M059J (cell line): ENCODE results near the gene NFE2L1. TPM values are rescaled to one million over a fixed set of nuclear protein-coding genes. Genes with fewer than 3 reads are reported as not detected.
"Not testable (repeated sequence)": the region's sequence is repeated elsewhere in the genome, so short reads cannot be mapped to it uniquely, and the experiment has no call there.

Experiments used
- DNase-seq: peaks from one replicate; pipeline ENCODE4 v3.0.0-alpha.2; 2012; ENCODE audit warnings: low read depth
- total RNA-seq: library from RNA; depleted of rRNA; stranded (reverse); fragments of >200 nt; shearing (Covaris generic); gene quantifications from 2 replicates; pipeline ENCODE4 v1.2.3, GENCODE V29; 2014; rRNA removed

NFE2L1 gene, protein sequence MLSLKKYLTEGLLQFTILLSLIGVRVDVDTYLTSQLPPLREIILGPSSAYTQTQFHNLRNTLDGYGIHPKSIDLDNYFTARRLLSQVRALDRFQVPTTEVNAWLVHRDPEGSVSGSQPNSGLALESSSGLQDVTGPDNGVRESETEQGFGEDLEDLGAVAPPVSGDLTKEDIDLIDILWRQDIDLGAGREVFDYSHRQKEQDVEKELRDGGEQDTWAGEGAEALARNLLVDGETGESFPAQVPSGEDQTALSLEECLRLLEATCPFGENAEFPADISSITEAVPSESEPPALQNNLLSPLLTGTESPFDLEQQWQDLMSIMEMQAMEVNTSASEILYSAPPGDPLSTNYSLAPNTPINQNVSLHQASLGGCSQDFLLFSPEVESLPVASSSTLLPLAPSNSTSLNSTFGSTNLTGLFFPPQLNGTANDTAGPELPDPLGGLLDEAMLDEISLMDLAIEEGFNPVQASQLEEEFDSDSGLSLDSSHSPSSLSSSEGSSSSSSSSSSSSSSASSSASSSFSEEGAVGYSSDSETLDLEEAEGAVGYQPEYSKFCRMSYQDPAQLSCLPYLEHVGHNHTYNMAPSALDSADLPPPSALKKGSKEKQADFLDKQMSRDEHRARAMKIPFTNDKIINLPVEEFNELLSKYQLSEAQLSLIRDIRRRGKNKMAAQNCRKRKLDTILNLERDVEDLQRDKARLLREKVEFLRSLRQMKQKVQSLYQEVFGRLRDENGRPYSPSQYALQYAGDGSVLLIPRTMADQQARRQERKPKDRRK
- total RNA-seq: 44.3 and 68.7 TPM in 2 replicates

DNA sequence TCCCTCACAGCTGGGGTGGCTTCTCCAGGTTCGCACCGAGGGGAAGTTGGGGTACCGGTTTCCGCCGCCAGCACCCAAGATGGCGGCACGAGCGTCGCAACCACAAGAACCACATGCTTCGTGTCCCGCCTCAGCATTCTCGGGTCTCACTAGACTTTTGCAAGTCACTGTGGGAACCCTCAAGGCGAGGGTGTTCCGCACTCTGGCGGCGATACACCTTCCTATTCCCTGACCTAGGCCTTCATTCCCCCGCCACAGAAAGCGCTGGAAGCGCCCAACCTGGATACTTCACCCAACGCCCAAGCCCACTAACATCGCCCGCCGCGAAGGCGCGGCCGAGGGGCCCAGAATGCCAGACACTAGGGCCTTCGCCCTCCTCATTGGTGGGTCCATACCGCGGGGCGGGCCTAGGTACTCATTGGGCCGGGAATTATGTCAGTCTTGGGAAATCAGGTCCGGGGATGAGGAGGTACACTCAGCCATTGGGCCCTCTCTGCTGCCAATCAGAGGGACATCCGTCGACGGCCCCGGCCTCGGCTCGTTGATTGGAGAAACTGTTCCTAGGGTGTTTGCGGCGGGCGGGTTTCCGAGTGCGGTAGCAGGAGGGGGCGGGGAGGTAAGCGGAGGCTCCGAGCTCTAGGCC lies at the start of gene NFE2L1:
Gene NFE2L1, plus strand, starts transcription at position 619 of the 643 bp plus-strand sequence. CDS start 2,760 bp downstream, outside the sequence.
- DNase-seq: peak; percentile 100

DNA sequence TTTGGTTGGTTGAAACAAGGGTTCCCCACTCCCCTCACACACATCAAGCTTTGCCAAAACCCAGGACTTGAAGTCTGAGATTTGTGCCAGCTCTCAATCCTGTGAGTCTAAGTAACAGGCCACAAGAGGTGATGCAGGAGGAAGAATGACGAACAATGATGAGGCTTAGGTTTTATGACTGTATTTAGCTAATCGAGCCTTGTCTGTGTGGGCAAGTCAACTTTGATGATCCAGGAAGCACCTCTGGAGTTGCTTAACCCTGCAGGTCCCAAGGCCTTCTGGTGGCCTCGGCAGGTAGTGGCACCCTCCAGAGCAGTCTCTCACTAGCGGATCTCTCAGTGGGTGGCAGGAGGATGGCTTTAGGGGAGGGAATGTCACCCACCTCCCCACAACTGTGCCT lies 48.6 kb upstream of the NFE2L1 start:
- DNase-seq: peak; percentile 78

DNA sequence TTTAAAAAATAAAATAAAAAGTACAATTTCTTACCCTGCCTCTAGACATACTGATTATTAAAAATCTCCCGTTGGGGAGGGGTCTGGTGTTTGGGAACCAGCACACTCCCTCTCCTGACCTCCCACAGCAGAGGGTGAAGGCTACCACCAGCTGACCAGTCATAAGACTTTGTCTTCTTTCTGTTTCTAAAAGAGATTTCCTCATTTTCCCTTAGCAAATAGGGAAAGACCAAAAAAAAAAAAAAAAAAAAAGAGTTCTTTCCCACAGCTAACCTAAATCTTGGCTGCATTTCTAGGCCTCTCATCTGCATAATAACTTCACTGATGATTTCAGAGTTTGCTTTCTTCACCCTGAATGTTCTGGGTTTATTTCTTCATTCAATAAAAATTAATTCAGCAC lies 47.0 kb upstream of the NFE2L1 start:
- no peak for DNase-seq

DNA sequence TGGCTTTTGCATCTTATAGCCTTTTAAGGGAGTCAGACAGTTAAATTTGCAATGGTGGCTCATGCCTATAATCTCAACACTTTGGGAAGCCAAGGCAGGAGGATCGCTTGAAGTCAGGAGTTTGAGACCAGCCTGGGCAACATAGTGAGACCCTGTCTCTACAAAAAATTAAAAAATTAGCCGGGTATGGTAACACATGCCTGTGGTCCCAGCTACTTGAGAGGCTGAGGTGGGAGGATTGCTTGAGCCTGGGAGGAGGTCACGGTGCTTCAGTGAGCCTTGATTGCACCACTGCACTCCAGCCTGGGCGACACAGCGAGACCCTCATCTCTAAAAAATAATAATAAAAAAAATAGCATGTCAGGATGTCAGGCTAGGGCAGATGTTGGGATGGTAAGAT lies 46.5 kb upstream of the NFE2L1 start:
- not testable (repeated sequence) for DNase-seq

DNA sequence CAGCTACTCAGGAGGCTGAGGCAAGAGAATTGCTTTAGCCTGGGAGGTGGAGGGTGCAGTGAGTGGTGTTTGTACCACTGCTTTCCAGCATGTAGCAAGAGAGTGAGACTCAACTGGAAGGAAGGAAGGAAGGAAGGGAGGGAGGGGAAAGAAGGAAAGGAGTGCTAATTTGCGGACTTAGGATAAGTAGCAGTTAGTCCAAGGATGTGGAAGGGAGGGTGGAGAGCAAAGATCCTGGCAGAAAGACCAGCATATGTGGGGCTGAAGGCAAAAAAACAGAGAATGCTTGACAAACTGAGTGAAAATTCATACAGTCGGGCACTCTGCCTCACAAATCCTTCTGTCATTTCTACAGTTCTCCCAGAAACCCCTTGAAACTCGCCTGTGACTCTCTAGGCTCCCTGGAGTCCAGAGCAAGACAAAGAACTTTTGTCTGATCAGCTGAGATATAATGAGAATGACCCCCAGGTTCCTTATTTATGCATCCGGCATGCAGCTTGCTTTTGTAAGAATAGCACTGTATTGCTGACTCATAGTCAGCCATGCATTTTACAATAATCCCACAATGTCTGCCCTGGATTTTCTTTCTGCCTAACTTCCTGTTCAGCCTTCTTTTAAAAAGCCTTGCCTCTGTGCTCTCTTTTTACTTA lies 45.8 kb upstream of the NFE2L1 start:
- DNase-seq: peak; percentile 92

DNA sequence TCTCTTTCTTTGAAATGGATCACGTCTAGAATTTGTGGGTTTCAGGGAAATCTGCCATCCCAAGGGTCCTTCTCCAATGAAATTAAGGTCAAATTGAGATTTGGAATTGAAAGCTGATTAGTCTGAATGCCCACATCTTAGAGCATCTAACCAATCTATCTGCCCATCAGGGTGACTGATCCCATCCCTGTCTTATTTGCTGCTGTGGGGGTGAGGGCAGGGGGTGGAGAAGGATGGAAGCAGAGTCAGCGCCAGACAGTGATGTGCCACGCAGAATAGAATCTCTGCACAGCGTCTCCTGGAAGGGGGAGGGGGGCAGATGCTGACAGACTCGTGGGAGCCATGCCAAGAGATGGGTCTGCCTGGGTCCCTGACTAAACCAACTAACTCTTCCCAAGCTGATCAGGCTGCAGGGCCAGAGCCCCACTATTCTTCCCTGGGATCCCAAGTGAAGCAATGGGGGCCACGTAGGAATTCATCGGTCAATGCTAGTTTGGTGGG lies 45.2 kb upstream of the NFE2L1 start:
- peak; percentile 65 for DNase-seq

DNA sequence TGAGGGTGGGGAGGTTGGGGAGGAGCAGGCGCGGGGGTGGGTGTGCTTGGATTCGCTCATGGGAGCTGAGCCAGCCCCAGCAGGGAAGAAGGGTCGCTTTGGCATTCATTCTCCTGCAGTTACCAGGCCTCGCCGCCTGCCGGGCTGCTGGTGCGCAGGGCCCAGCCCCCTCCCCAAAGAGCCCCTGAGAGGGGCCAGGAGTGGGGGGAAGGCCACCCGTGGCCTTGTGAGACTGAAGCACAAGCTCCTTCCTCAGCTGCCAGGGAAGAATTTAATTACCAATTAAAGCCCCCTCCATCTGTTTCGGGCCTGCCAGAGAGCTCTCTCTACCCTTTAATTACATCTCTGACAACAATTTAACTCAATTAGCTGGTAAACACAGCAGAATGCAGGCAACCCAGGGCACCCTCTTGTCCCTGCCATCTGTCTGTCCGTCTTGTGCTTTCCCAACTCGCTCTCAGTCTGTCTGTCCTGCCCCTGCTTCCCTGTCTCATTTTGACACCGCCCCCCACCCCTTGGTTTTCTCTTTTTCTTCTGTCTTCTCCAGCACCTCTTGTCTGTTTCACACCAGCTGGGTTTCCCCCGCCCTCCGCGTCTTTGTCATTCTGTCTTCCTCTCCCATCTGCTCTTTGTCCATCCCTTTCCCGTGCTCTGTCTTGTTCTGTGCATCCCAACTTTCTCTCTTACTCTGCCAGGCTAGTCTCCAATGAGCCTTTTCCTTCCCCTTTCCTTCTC lies 44.6 kb upstream of the NFE2L1 start:
- DNase-seq: no peak

DNA sequence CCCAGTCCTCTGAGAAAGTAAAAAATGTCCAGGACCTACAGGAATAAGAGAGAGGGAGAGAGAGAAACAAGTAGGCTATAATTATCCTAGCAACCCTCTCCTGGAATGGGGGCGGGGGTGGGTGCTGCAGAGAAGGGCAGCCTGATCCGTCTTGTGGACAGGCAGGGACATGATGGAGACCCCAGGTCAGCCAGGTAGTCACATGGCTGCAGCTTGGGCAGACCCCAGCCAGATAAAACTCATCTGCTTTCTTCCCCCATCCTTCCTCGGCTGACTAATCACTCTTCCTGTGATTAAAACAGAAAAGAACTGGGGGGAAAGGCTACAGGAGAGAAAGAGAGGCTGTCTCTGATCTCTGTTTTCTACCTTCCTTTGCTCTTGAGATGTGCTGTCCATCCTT lies 43.2 kb upstream of the NFE2L1 start:
- DNase-seq: no peak

DNA sequence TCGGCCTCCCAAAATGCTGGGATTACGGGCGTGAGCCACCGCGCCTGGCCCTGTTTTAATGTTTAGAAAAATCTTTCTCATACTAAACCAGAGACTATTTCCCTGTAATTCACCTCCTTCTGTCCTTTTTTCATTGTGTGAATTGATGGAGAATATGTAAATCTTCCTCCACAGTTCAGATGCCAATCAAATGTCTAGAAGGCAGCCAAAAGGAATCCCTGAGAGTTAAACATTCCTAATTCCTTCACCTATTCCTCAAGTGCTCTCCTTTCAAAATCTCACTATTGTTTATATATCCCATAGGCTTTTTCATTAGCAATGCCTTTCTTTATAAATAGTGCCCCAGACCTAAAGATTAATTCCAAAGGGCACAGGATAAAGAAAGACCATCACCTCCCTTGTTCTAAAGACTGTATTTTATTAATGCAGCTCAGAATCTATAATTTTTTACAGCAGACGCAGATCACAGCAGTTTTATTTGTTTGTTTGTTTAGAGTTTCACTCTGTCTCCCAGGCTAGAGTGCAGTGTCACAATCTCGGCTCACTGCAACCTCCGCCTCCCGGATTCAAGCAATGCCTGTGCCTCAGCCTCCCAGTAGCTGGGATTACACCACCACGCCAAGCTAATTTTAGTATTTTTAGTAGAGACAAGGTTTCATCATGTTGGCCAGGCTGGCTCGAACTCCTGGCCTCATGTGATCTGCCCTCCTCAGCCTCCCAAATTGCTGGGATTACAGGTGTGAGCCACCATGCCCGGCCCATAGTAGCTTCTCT lies 41.0 kb upstream of the NFE2L1 start:
- no peak for DNase-seq

DNA sequence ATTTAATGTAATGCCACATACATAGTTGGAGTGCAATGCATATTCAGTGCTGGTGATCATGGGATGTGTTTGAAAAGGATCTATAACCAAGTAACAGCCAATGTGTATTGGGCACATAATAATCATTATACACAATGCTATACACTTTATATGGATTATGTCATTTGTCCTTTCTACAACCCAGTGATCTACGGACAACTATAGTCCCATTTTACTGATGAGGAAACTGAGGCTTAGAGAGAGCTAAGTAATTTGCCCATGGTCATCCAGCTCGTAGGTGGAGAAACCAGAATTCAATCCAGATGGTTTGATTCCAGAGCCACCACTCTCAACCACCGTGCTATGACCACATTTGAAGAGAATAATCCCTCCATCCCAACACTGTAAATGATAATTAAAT lies 38.0 kb upstream of the NFE2L1 start:
- DNase-seq: no peak

DNA sequence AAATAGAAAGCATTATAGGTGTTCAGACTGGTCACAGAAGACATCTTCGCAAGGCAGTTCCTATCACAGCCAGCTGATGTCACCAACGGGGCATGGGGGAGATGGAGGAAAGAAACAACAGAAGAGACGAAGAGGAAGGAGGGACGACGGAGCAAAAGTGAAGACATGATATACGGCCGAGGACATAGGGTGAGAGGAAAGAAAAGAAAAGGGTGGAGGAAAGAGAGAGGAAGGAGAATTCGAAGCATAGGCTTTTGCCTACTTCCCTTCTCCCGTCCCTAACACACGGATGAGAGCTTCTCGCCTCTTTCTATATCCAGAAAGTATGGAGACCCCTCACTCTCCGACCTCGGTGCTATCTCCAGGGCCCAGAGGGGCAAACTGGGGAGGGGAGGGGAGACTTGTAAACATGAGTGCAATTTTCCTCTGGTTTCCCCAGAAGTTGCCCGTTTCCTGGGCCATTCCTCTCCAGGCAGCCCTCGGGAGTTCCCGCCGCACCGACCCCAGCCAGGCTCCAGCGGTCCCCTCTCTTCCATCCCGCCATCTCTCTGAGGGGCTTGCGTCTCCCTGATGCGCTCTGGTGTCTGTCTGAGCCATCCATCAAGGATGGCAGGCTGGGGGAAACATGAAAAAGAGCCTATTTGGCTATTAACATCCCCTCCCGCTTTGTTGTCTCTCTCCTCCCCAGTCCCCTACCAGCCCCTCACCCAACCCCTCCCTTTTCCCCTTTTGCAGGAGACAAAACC lies 36.6 kb upstream of the NFE2L1 start:
- DNase-seq: peak; percentile 64

DNA sequence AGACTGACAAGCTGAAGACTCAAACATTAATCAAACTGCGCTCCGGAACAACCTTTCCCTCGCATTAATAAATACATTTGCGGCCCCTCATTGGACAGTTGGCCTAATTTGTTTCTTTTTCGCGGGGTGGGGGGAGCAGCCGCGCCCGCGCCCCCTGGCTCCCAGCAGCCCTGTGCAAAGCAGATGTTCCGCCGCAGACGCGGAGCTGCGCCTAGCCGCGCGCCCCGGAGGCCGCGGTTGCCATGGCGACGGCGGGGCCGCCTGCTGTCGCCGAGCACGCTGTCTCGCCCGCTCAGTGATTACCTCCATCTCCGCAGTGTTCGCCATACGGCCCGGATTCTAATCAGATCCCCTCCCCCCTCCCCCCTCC lies 36.0 kb upstream of the NFE2L1 start:
- no peak for DNase-seq

DNA sequence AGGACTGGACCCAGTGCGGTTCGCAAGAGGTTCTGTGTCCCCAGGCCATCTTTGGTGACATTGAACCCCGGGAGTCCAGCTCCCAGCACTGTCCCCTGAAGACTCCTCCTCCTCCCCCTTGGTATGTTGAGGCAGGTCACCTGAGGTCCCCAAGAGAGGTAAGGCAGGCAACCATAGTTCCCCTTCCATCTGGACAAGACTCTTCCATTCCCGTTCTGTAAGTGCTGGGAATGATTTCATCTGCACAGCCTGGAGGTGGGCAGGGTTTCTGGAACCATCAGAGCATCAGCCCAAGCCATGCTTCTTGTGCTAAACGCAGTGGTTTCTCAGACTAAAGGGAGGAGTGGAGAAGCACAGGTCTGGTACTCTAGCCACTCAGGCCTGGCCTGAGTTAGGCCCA lies 35.5 kb upstream of the NFE2L1 start:
- no peak for DNase-seq

DNA sequence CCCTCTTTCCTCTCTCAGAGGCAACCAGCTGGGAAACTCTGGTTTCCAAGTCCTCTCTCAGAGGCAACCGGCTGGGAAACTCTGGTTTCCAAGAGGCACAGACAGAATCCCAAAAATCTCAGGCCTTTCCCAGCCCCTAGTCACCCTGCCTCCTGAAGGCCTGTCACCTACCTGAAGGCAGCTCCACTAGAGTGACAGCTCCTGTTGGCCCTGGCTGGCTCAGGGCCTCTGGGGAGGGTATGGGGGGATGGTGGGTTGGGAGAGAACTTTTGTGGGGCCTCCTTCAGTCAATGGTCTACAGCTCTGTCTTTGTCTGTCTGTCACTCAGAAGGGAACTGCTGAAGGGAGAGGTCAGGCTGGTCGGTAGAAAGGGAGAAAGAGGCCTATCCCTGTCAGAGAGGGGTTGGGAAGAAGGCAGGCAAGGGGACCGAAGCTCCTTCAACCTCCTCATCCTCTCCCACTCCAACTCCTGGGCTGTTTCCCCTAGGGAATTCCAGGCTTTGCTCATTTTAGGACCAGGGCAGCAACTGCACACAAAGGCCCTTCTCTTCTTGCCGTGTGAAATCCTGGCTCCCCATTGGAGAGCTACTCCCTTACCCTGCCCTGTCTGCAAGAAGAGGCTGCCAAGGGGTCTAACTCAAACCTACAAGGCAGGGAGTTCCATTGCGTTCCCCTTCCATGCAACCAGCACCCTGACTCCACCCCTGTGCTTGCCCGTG lies 34.1 kb upstream of the NFE2L1 start:
- no peak for DNase-seq

DNA sequence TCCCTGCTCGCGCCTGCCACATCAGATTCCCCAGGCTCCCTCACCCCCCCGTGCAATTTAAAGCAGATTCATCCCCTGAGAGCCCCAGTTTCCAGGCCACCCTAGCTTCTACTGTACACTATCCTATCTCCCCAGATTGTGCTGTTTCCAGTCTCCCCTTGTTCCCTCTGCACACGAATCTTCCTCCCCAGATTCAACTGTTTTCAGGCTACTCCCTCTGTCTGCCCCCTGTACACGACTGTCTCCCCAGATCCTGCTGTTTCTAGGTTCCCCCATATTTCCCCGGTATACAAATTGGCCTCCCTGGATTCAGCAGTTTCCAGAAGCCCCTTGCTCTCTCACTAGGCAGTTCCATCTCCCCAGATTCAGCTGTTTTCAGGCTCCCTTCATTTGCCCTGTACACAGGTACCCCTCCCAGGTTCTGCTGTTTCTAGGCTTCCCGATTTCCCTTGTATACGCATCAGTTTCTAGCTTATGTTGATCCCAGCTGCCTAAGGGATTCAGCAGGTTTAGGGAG lies 33.5 kb upstream of the NFE2L1 start:
- DNase-seq: no peak

DNA sequence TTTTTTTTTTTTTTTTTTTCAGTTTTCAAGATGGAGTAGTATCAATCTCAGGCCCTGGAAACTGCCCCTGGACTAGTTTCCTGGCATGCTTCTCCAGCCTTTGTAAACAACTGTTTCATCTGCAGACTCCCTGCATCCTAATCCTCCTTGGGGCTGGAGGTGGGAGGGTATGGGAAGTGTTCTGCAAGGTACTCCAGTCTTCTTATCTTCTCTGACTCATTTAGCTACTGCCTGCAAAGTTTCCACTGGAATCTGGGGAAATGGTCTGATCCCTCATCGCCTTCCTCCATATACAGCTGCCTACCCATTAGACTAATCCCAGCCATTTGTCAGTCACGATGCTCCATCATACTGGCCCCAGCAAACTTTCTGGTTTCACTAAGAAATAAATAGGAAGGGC lies 32.0 kb upstream of the NFE2L1 start:
- peak; percentile 78 for DNase-seq

DNA sequence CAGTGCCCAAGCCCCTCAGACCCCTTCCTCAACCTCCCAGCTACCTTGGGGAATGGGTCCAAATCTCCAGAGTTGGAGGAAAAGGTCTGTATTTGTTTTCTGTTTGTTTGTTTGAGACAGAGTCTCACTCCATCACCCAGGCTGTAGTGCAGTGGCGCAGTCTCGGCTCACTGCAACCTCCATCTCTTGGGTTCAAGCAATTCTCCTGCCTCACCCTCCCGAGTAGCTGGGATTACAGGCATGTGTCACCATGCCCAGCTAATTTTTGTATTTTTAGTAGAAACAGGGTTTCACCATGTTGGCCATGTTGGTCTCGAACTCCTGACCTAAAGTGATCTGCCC lies 30.4 kb upstream of the NFE2L1 start:
- not testable (repeated sequence) for DNase-seq

DNA sequence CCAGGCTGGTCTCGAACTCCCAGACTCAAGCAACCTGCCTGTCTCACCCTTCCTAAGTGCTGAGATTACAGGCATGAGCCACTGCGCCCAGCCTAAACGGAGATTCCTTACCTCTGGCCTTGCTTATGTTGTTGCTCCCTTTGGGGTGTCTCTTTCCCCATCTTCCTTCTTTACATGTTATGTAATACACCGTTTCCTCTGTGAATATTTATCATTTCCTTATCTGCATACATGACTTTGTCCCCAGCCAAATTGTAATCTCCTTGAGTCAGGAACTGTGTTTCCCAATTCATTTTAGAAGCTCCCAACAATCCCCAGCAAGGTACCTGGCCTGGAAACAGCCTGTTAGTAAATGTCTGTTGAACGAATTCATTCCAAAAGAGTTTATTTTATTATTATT lies 26.2 kb upstream of the NFE2L1 start:
- DNase-seq: no peak

DNA sequence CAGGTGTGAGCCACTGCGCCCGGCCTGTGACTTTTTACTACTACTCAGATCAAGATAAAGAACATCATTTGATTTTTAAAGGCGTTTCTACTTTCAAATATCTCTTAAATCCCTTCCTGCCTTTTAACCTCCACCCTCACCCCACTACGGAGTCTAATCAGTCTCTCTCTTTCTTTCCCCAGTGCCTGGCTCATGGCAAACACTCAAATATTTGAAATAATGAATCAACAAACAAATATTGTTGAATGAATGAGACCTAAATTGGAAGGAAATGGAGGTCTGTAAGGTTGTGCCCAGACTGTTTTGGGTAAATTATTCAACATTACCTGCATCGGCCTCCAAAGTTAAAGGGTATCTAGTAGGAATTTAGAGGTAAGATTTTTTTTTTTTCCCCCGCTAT lies 25.3 kb upstream of the NFE2L1 start:
- DNase-seq: peak; percentile 23
